ENCODE results near the gene TRHDE.

TRHDE gene

DNA sequence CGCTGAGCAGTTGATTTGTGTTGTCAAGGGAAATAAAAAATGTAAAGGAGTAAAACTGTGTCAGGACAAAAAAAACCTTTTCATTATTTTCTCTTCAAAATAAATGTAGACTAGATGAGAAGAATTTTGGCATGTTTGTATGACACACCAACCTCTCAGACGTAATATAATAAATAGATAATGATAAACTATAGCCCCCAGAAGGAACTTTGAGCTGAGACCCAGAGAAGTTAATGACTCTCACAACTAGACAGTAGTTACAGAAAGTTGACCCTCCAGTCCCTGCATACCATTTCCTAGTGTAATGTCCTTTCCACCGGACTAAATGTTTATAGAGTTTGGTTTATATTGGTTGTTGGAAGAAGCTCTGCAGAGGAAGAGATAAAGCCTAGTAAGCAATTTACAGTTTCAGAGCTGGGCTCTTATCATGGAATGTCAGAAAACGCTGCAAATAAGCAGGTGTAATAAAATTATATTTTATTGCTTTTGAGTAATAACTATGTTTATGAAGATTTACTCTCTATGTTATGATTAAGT is 97.3 kb downstream of the TRHDE start:
- no peaks in the 10 kb centered on the region for H3K27me3 ChIP-seq

DNA sequence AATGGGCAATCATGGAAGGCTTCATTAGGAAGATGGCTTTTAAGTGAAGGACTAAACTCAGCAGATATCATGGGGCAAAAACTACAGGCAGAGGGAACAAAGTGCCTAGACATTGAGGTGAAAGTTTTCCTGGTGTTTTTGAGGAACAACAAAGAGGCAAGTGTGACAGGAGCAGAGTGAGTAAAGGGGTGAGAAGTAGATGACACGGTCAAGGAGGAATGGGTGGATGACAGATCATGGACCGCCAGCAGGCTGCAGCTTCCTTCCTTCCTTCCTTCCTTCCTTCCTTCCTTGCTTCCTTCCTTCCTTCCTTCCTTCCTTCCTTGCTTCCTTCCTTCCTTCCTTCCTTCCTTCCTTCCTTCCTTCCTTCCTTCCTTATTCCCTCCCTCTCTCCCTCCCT is 108.3 kb downstream of the TRHDE start:
- no peak overlapping the region for H3K4me2 ChIP-seq
- no peak overlapping the region for H3K4me3 ChIP-seq
- no peak overlapping the region for H3K27ac ChIP-seq
- no peaks in the 10 kb centered on the region for H3K27me3 ChIP-seq
- H3K36me3 ChIP-seq, result no peaks in the 10 kb centered on the region
- H3K9ac ChIP-seq, result no peak overlapping the region
- TF ChIP-seq Cebpa-rat (IDR thresholded peaks at IDR 0.05), result no peak
- peaks cover 0 to 9% (median 4%) of the 10 kb centered on the region in 11 experiments; a peak in 10 of 22 replicates for H3K9me3 ChIP-seq (replicated peaks in 1 of 11)
- H3K4me1 ChIP-seq, result no peaks in the 10 kb centered on the region
- H4K20me1 ChIP-seq, result no peaks in the 10 kb centered on the region

More for the DNA sequence above, 97.3 kb downstream of the TRHDE start:
- Histone ChIP-seq H4K20me1 (no peaks in the 10 kb centered on the region), H3K4me1 (peaks cover 0 to 7% (median 0%) of the 10 kb centered on the region in 10 experiments; a peak in 2 of 20 replicates), H3K9ac (no peak overlapping the region), H3K9me3 (replicated peaks in 1 of 11) (no peaks in the 10 kb centered on the region; a peak in 1 of 22 replicates), H3K4me2 (no peak overlapping the region), H3K4me3 (no peak overlapping the region), H3K27ac (no peak overlapping the region), H3K36me3 (no peaks in the 10 kb centered on the region)
- no peak for TF ChIP-seq Cebpa-rat (IDR thresholded peaks at IDR 0.05)

- Histone ChIP-seq H3K4me2 (no peak overlapping the region), H3K4me1 (no peaks in the 10 kb centered on the region), H3K9me3 (replicated peaks in 1 of 11) (peaks cover 0 to 4% (median 0%) of the 10 kb centered on the region in 11 experiments; a peak in 2 of 22 replicates), H3K36me3 (no peaks in the 10 kb centered on the region), H3K9ac (no peak overlapping the region), H3K4me3 (no peak overlapping the region), H3K27me3 (no peaks in the 10 kb centered on the region), H4K20me1 (no peaks in the 10 kb centered on the region), H3K27ac (no peak overlapping the region)
- no peak for TF ChIP-seq Cebpa-rat (IDR thresholded peaks at IDR 0.05)
These were observed 116.2 kb downstream of the TRHDE start for GRCh38 chr12:72388322-72388721.

DNA sequence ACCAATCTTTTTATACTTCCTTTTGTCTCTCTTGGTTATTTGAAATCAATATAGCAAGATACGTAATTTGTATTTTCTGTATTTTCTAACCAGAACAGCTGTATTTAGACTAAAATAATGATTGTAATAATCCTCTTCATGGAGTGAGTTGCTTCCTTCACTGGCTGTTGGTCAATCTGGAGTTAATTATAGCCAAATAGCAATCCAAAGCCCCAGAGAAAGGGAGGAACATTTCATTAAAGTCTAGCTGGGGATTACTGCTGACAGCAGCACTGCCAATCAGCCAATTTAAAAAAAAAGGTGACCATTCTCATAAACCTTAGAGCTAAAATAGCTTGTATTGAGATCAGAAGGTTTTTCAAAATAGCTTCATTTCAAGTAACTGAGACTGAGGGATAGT is 118.0 kb downstream of the TRHDE start:
- no peaks in the 10 kb centered on the region for H3K27me3 ChIP-seq
- no peak overlapping the region for H3K9ac ChIP-seq
- no peak overlapping the region for H3K4me3 ChIP-seq
- peaks cover 0 to 4% (median 0%) of the 10 kb centered on the region in 11 experiments; a peak in 2 of 22 replicates for H3K9me3 ChIP-seq (replicated peaks in 1 of 11)
- H3K4me2 ChIP-seq, result no peak overlapping the region
- H4K20me1 ChIP-seq, result no peaks in the 10 kb centered on the region
- no peaks in the 10 kb centered on the region for H3K36me3 ChIP-seq
- no peaks in the 10 kb centered on the region for H3K4me1 ChIP-seq
- no peak for TF ChIP-seq Cebpa-rat (IDR thresholded peaks at IDR 0.05)
- no peak overlapping the region for H3K27ac ChIP-seq

- H3K4me2 ChIP-seq, result no peak overlapping the region
- H3K4me1 ChIP-seq, result no peaks in the 10 kb centered on the region
- no peaks in the 10 kb centered on the region for H3K36me3 ChIP-seq
- no peaks in the 10 kb centered on the region for H3K27me3 ChIP-seq
- no peak overlapping the region for H3K27ac ChIP-seq
- no peak for TF ChIP-seq Cebpa-rat (IDR thresholded peaks at IDR 0.05)
- no peaks in the 10 kb centered on the region for H3K9me3 ChIP-seq (replicated peaks in 1 of 11)
- H3K9ac ChIP-seq, result no peak overlapping the region
- H3K4me3 ChIP-seq, result no peak overlapping the region
- no peaks in the 10 kb centered on the region for H4K20me1 ChIP-seq
These were observed 133.9 kb downstream of the TRHDE start for GRCh38 chr12:72406111-72406510.

DNA sequence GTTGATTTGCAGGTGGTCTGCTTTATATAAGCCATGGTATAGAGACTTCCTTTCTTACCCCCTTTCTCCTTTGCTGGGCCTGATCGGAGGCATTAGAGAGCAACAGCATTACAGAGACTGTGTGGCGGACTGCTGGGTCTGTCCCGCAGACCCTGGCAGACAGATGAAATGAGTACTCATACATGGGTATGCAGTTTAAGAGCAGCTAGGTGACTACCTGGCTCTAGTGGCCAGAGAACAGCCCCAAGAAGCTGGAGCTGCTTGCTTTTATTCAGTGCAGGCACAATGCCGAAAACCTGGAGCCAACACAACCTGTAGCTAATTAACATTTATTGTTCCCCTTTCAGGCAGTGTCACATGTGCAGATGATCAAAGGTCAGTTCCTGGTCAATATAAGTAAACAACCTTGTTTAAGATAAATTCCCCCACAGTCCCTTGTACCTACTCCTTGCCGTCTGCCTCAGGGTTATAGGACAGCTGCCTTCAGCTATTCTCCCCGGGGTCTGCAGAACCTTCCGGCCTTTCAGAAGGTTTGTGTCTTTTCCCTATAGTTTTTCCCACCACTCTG is 160.0 kb downstream of the TRHDE start:
- Histone ChIP-seq H3K27ac (no peak overlapping the region), H3K36me3 (no peaks in the 10 kb centered on the region), H3K4me1 (no peaks in the 10 kb centered on the region), H3K4me3 (no peak overlapping the region), H3K27me3 (no peaks in the 10 kb centered on the region), H3K9ac (no peak overlapping the region), H3K4me2 (no peak overlapping the region), H3K9me3 (replicated peaks in 1 of 11) (no peaks in the 10 kb centered on the region), H4K20me1 (no peaks in the 10 kb centered on the region)
- TF ChIP-seq Cebpa-rat (IDR thresholded peaks at IDR 0.05), result no peak

GRCh38 chr12:72433298-72433697 is 161.1 kb downstream of the TRHDE start:
- no peak overlapping the region for H3K9ac ChIP-seq
- no peak for TF ChIP-seq Cebpa-rat (IDR thresholded peaks at IDR 0.05)
- no peaks in the 10 kb centered on the region for H3K36me3 ChIP-seq
- H3K4me2 ChIP-seq, result no peak overlapping the region
- H3K9me3 ChIP-seq (replicated peaks in 1 of 11), result no peaks in the 10 kb centered on the region
- no peak overlapping the region for H3K4me3 ChIP-seq
- H3K4me1 ChIP-seq, result no peaks in the 10 kb centered on the region
- no peaks in the 10 kb centered on the region for H3K27me3 ChIP-seq
- no peaks in the 10 kb centered on the region for H4K20me1 ChIP-seq
- no peak overlapping the region for H3K27ac ChIP-seq

- H3K4me1 ChIP-seq, result no peaks in the 10 kb centered on the region
- no peak overlapping the region for H3K4me2 ChIP-seq
- no peak for TF ChIP-seq Cebpa-rat (IDR thresholded peaks at IDR 0.05)
- H3K9ac ChIP-seq, result no peak overlapping the region
- no peaks in the 10 kb centered on the region for H3K27me3 ChIP-seq
- H3K36me3 ChIP-seq, result no peaks in the 10 kb centered on the region
- H3K27ac ChIP-seq, result no peak overlapping the region
- H3K4me3 ChIP-seq, result no peak overlapping the region
- H4K20me1 ChIP-seq, result no peaks in the 10 kb centered on the region
- peaks cover 0 to 8% (median 0%) of the 10 kb centered on the region in 11 experiments; a peak in 4 of 22 replicates for H3K9me3 ChIP-seq (replicated peaks in 1 of 11)
These were observed 162.8 kb downstream of the TRHDE start for GRCh38 chr12:72434999-72435398.

DNA sequence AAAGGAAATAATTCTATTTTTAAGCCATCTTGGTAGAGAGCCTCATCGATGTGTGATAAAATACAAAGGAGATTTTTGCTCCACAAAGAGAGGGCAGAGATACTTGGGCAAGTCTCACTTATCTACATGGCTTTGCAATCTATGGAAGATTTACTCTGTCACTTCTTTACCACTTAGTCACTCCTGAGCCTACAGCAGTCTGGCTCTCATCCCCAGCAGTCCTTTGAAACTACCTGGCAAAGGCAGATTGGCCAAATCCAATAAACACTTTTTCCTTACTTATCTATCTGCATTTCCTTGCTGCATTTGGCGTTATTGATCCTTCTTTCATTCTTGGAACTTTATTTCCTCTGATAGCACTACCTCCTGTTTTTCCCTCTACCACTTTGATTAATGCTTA is 170.0 kb downstream of the TRHDE start:
- Histone ChIP-seq H4K20me1 (no peaks in the 10 kb centered on the region), H3K9ac (no peak overlapping the region), H3K4me2 (no peak overlapping the region), H3K4me1 (peaks cover 0 to 10% (median 0%) of the 10 kb centered on the region in 10 experiments; a peak in 3 of 20 replicates), H3K9me3 (replicated peaks in 1 of 11) (peaks cover 0 to 8% (median 0%) of the 10 kb centered on the region in 11 experiments; a peak in 4 of 22 replicates), H3K27ac (no peak overlapping the region), H3K27me3 (no peaks in the 10 kb centered on the region), H3K4me3 (no peak overlapping the region), H3K36me3 (no peaks in the 10 kb centered on the region)
- no peak for TF ChIP-seq Cebpa-rat (IDR thresholded peaks at IDR 0.05)

- Histone ChIP-seq H3K9me3 (replicated peaks in 1 of 11) (peaks cover 0 to 2% (median 0%) of the 10 kb centered on the region in 11 experiments; a peak in 4 of 22 replicates), H3K27me3 (no peaks in the 10 kb centered on the region), H3K4me1 (peaks cover 0 to 10% (median 0%) of the 10 kb centered on the region in 10 experiments; a peak in 3 of 20 replicates), H4K20me1 (no peaks in the 10 kb centered on the region), H3K27ac (no peak overlapping the region), H3K4me2 (no peak overlapping the region; a peak in 1 of 22 replicates), H3K4me3 (no peak overlapping the region), H3K36me3 (no peaks in the 10 kb centered on the region), H3K9ac (no peak overlapping the region)
- no peak for TF ChIP-seq Cebpa-rat (IDR thresholded peaks at IDR 0.05)
These were observed 172.0 kb downstream of the TRHDE start for GRCh38 chr12:72444125-72444524.
